HUES64 (cell line): ENCODE measurements around the gene SETD3.

ENCODE experiments used
- H3K27ac ChIP-seq: 2 replicates; pipeline ENCODE4 v1.7.0; 2013; ENCODE audit warnings: low read depth, low read length, inconsistent platforms
- H3K27me3 ChIP-seq: 2 replicates; pipeline ENCODE4 v1.6.1; 2013; ENCODE audit warnings: mild to moderate bottlenecking, low read length; ENCODE audit not compliant: insufficient read depth
- H3K36me3 ChIP-seq: 2 replicates; pipeline ENCODE4 v1.6.1; 2013; ENCODE audit warnings: mild to moderate bottlenecking, low read length; ENCODE audit not compliant: insufficient read depth
- H3K4me1 ChIP-seq: 2 replicates; pipeline ENCODE4 v1.6.1; 2013; ENCODE audit warnings: mild to moderate bottlenecking, low read length, moderate library complexity; ENCODE audit not compliant: insufficient read depth
- H3K4me3 ChIP-seq: 2 replicates; pipeline ENCODE4 v1.5.1; 2013; ENCODE audit warnings: mild to moderate bottlenecking, low read length, moderate library complexity
- H3K9ac ChIP-seq: 2 replicates; pipeline ENCODE4 v1.6.1; 2013; ENCODE audit warnings: mild to moderate bottlenecking, low read depth, low read length
- H3K9me3 ChIP-seq: 2 replicates; pipeline ENCODE4 v1.6.1; 2013; ENCODE audit warnings: low read depth, low read length; ENCODE audit not compliant: insufficient read depth
- WGBS: fragments of 150-250, 120-280 bp; methylation state at CpG from one replicate; pipeline ENCODE4 v1.1.7; 2013; ENCODE audit warnings: missing lambda C conversion rate; 5-methylcytosine and 5-hydroxymethylcytosine counted together

Gene SETD3

DNA sequence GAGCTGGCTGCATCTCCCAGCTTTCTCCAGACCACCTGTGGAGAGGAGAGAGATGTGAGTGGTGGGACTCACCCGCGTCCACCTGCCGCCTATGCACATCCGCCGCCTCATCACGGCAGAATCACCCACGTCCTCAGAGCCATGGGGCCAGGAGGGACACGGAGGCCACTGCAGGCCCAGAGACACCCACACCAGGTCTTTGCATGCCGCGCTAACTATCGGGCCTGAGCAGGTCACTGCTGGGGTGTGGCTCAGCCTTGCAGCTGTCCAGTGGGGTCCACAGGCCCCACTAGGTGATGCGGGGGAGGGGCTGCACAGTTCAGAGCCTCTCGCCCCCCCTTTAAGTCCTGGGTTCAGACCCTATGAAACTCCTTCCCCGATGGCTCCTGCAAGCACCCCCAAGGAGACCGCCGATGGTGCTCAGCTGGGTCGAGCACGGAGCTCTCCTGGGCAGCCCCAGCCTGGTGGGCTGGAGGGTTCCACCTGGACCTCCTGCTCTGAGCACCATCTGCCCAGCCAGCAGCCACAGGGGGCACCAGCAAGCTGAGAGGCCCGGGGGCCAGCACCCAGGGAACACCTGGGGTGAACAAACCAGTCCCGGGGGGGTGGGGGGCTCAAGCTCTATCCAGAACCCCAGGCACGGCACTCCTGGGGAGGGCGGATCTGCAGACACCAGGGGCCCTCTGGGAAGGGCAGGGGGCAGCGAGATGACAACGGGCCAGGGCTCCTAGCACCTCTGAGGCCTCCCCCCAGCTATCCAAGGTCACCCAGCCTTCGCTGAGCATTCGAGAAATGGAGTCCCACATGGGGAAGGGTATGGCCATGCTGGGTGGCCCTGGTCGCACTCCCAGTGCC, 34.9 kb upstream of the SETD3 start:
- no peak overlapping the region for H3K27ac ChIP-seq
- H3K4me1 ChIP-seq, result no peaks in the 10 kb centered on the region
- H3K9ac ChIP-seq, result no peak overlapping the region
- 92% methylated on average over 27 of the region's 27 CpGs for WGBS
- H3K27me3 ChIP-seq, result no peaks in the 10 kb centered on the region
- H3K36me3 ChIP-seq, result peaks cover 14% of the 10 kb centered on the region
- no peak overlapping the region for H3K4me3 ChIP-seq
- H3K9me3 ChIP-seq, result no peaks in the 10 kb centered on the region

DNA sequence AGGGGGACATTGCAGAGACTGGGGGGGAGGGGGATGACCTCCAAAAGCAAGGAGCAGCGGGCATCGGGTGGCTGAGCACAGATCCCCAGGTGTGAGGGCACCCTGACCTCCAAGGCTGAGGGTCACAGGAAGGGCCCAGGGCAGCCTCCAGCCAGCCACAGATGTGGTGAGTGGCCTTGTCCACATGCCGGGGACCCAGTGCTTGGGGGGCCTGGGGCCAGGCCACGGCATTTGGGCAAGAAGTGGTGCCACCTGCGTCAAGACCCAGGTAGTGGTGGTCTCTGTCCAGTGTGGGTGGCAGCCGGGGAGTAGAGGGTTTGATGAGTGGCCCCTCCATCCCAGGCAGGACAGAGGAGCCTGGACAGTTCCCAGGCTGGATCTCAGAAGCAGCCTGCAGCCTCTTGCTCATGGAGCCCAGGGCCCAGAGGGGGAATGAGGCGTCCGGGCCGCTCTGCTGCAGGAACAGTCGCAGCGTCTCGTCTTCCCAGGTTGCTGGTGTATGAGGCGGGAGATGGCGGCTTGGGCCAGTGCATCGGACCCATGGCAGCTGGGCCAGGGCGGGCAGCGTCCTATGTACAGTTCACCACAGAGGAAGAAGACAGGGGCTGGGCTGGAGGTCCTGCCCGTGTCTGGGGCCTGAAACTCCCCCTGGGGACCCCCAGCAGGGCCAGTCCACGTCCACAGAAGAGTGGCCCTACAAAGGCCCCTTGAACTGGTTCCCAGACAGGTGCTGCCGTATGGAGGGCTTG, 34.1 kb upstream of the SETD3 start:
- no peak overlapping the region for H3K4me3 ChIP-seq
- H3K4me1 ChIP-seq, result no peaks in the 10 kb centered on the region
- H3K27ac ChIP-seq, result no peak overlapping the region
- H3K9ac ChIP-seq, result no peak overlapping the region
- H3K36me3 ChIP-seq, result peaks cover 17% of the 10 kb centered on the region
- 95% methylated on average over 20 of the region's 20 CpGs for WGBS
- no peaks in the 10 kb centered on the region for H3K27me3 ChIP-seq
- H3K9me3 ChIP-seq, result no peaks in the 10 kb centered on the region

DNA sequence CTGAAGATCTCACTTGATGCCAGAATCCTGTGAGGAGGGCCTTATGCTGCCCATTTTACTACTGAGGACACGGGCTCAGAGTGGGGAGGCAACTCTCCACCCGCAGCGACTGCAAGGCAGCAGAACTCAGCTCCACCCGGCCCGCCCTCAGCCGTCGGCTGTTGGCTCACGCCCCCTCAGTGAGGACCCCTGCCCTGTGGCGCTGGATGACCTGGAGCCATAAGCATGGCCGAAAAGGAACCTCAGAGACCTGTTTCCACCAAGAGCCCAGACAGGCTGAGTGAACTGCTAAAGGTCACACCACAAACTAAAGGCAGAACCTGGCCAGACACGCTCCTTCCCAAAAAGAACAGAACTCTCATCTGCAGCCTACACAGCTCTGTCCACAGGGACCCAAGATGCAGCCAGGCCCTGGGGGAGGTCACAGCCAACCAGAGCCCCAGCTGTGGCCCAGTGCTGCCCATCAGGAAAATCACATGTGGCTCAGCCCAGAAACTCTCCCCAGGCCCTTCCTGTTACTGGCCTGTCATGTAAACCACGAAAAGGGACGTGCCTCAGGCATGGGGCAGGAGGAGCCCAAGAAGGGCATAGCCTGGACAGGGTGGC, 33.4 kb upstream of the SETD3 start:
- no peak overlapping the region for H3K9ac ChIP-seq

DNA sequence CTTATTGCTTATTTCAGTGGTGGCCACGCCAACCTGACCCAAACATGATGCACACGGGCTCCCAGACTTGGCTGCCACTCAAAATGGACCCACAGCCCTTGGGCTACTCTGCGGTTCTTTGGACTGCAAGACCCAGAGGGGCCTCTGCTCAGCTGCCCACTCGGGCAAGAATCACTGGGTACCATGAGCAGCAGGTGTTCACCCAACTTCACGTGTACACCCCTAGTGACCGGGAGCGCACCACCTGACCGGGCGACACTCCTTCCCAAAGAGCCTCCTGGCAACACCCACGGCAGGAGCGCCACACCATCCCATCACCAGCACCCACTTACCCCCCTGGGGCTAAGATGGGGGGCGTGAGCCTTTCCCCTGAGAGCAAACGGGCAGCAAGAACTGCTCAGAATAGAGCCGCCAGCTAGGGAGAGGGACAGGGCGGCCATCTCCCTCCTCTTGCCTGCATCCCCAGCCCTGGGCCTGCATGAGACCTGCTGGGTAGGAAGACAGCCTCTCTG, 32.6 kb upstream of the SETD3 start:
- H3K27ac ChIP-seq, result no peak overlapping the region
- 93% methylated on average over 15 of the region's 15 CpGs for WGBS

More for the DNA sequence above, 33.4 kb upstream of the SETD3 start:
- Histone ChIP-seq H3K4me1 (0 out of 2 replicates have a peak, but pooled peaks cover 3% of the 10 kb centered on the region), H3K9me3 (no peaks in the 10 kb centered on the region), H3K4me3 (no peak overlapping the region), H3K27me3 (no peaks in the 10 kb centered on the region), H3K36me3 (peaks cover 23% of the 10 kb centered on the region), H3K27ac (no peak overlapping the region)
- WGBS, result 88% methylated on average over 13 of the region's 13 CpGs

DNA sequence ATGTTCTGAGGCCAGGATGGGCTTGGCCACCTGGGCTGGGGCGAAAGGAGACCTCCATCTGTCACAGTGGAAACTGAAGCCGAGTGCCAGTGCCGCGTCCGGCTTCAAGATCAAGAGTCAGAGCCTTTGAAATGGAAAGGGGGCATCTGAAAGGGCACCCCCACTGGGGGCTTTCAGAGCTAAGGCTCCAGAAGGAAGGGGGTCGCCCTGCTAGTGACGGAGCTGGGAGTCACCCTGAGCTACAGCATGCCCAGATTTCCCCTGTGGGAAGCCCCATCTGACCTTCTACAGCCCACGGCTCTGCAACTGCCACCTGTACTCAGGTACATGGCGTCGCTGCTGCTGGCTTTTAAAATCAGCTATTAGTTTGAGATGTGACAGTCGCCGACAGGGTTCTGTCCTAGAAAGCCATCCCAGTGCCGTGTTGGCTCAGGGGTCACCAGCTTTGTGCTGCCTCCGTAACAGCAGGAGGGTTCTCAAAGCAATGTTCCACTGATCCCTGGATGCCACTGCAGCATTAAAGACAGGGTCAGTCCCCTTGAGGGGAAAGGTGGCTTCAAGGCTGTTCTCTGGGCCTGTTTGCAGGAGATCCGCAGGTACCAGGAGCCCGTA, 32.0 kb upstream of the SETD3 start:
- Histone ChIP-seq H3K27ac (no peak overlapping the region), H3K36me3 (peaks cover 37% of the 10 kb centered on the region), H3K4me1 (0 out of 2 replicates have a peak, but pooled peaks cover 3% of the 10 kb centered on the region), H3K9ac (no peak overlapping the region), H3K9me3 (no peaks in the 10 kb centered on the region), H3K27me3 (no peaks in the 10 kb centered on the region), H3K4me3 (no peak overlapping the region)
- WGBS, result 93% methylated on average over 16 of the region's 16 CpGs

More for the DNA sequence above, 32.6 kb upstream of the SETD3 start:
- no peaks in the 10 kb centered on the region for H3K9me3 ChIP-seq
- H3K4me1 ChIP-seq, result 0 out of 2 replicates have a peak, but pooled peaks cover 3% of the 10 kb centered on the region
- no peak overlapping the region for H3K9ac ChIP-seq
- peaks cover 32% of the 10 kb centered on the region for H3K36me3 ChIP-seq
- no peak overlapping the region for H3K4me3 ChIP-seq
- H3K27me3 ChIP-seq, result no peaks in the 10 kb centered on the region

DNA sequence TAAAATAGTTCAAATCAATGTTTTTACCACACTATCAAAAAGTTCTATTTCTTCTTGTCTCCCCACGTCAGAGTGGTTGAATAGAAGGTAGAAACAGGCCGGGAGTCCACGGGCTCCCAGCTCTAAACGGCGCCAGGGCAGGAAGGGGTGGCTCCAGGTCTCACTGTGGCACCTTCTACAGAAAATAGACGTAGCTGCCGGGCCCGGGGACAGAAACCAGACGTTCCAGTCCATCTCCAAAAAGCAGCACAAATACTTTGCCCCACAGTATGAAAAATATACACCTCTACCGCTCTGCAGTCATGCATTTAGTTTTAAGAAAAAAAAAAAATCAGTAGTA, 31.4 kb upstream of the SETD3 start:
- peaks cover 43% of the 10 kb centered on the region for H3K36me3 ChIP-seq
- no peak overlapping the region for H3K4me3 ChIP-seq
- H3K9ac ChIP-seq, result no peak overlapping the region
- H3K9me3 ChIP-seq, result no peaks in the 10 kb centered on the region
- WGBS, result 94% methylated on average over 9 of the region's 10 CpGs
- no peaks in the 10 kb centered on the region for H3K27me3 ChIP-seq
- H3K4me1 ChIP-seq, result 0 out of 2 replicates have a peak, but pooled peaks cover 3% of the 10 kb centered on the region
- no peak overlapping the region for H3K27ac ChIP-seq

DNA sequence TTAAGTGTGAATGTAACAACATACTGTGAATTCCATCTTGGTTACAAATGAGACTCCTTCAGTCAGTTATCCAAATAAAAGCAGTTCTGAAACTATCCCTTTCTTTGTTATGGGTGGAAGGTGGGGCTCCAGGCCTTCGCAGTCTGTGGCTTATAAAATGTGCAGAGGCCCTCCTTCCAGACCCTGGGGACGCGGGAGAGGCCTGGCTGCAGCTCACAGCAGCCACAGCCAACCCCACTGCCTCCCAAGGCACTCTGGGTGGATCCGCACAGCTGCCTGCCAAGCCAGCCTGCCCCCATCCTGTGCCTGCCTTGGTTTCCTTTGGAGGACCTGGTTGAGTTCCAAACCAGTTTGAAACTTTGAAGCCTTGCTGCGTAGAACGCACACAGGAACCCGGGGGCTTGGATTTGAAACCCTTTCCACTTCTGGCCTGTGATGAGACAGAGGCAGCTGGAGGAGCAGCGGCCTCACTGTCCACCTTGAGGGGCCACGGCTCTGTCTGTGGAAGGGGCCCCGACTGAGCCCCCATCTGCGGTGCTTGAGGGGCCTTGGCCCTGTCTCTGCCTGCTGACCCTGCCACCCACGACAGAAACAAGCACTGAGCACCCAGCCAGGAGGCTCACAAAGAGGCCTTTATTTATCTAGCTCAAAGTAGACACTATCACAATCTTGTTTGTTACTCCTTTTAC, 30.9 kb upstream of the SETD3 start:
- H3K27ac ChIP-seq, result no peak overlapping the region; the same call in 1 of the 2 replicates
- no peaks in the 10 kb centered on the region for H3K27me3 ChIP-seq
- no peak overlapping the region for H3K9ac ChIP-seq
- WGBS, result 94% methylated on average over 12 of the region's 12 CpGs
- H3K36me3 ChIP-seq, result peaks cover 48% of the 10 kb centered on the region
- H3K4me3 ChIP-seq, result no peak overlapping the region
- 0 out of 2 replicates have a peak, but pooled peaks cover 3% of the 10 kb centered on the region for H3K4me1 ChIP-seq
- no peaks in the 10 kb centered on the region for H3K9me3 ChIP-seq

DNA sequence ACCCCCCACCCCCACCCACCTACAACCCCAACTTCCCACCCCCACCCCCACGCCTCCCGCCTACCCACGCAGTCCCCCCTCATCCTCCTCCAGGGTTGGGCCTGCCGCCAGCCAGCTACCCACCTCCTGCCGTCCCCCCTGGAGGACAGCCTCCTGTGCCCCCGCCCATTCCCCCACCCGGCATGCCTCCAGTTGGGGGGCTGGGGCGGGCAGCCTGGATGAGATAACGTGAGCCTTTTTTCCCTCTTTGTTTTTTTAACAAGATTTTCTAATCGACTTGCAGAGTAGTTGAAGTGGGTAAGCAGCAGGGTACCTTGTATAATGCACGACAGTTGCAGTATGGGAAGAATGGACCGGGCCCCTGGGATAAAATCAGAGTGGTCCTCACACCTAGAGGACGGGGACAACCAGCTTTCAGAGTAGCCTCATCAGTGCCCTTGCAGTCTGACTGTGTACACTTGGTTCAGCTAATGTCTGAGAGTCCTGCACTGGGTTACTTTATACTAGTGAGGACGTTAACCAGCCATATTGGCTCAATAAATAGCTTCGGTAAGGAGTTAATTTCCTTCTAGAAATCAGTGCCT, 30.0 kb upstream of the SETD3 start:
- peaks cover 57% of the 10 kb centered on the region for H3K36me3 ChIP-seq
- H3K4me1 ChIP-seq, result 0 out of 2 replicates have a peak, but pooled peaks cover 3% of the 10 kb centered on the region
- H3K9ac ChIP-seq, result no peak overlapping the region
- H3K9me3 ChIP-seq, result no peaks in the 10 kb centered on the region
- no peaks in the 10 kb centered on the region for H3K27me3 ChIP-seq
- no peak overlapping the region for H3K27ac ChIP-seq
- no peak overlapping the region for H3K4me3 ChIP-seq
- 67% methylated on average over 12 of the region's 15 CpGs for WGBS

DNA sequence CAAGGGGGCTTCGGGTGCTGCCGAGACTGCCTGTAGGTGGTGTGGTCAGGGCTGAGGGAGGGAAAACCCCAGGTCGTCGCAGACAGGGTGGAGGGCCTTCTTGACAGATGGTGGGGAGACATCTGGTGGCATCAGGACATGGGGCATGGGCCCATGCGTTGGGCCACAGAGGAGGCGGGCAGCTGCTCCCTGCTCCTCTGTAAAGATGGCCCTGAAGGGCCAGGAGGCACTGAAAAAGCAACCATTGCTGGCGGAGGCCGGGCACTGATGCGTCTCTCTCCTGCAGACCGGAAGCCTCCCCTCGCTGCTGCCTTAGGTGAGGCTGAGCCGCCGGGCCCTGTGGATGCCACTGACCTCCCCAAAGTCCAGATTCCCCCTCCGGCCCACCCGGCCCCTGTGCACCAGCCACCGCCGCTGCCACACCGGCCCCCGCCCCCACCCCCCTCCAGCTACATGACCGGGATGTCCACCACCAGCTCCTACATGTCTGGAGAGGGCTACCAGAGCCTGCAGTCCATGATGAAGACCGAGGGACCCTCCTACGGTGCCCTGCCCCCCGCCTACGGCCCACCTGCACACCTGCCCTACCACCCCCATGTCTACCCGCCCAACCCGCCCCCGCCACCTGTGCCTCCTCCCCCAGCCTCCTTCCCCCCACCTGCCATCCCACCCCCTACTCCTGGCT, 29.4 kb upstream of the SETD3 start:
- H3K4me1 ChIP-seq, result 0 out of 2 replicates have a peak, but pooled peaks cover 3% of the 10 kb centered on the region
- no peak overlapping the region for H3K4me3 ChIP-seq
- no peaks in the 10 kb centered on the region for H3K9me3 ChIP-seq
- H3K9ac ChIP-seq, result no peak overlapping the region
- peaks cover 64% of the 10 kb centered on the region for H3K36me3 ChIP-seq
- H3K27me3 ChIP-seq, result no peaks in the 10 kb centered on the region
- WGBS, result 91% methylated on average over 23 of the region's 27 CpGs
- peak overlapping the region; percentile 13; the same call in 1 of the 2 replicates for H3K27ac ChIP-seq
